MM.1S (cell line): ENCODE data around the gene EXOC3L4.

Experiments
- DNase-seq: peaks from one replicate; pipeline ENCODE4 v3.0.0-alpha.2; 2015
- H2AFZ ChIP-seq: fragments of 300-600 bp; sonication (generic); 2 replicates; pipeline ENCODE4 v1.6.0; 2016; ENCODE audit warnings: antibody characterized with exemption, low read length
- H3F3A ChIP-seq: fragments of 300-600 bp; sonication (generic); 2 replicates; pipeline ENCODE4 v1.6.1; 2016; ENCODE audit warnings: mild to moderate bottlenecking, antibody characterized with exemption, low read length, moderate library complexity, mixed read lengths; ENCODE audit not compliant: insufficient read depth
- H3K27ac ChIP-seq: fragments of 300-600 bp; sonication (generic); 2 replicates; pipeline ENCODE4 v1.5.1; 2016; ENCODE audit warnings: mild to moderate bottlenecking, low read length
- H3K27me3 ChIP-seq: fragments of 300-600 bp; sonication (generic); replicated peaks from 2 replicates; pipeline ENCODE4 v1.6.0; 2016; ENCODE audit warnings: low read length; ENCODE audit not compliant: insufficient read depth
- H3K36me3 ChIP-seq: fragments of 300-600 bp; sonication (generic); replicated peaks from 2 replicates; pipeline ENCODE4 v1.6.1; 2016; ENCODE audit warnings: mild to moderate bottlenecking, low read length, mixed read lengths; ENCODE audit not compliant: insufficient read depth
- H3K4me1 ChIP-seq: fragments of 300-600 bp; sonication (generic); 2 replicates; pipeline ENCODE4 v1.6.1; 2016; ENCODE audit warnings: low read length, mixed read lengths
- H3K4me2 ChIP-seq: fragments of 300-600 bp; sonication (generic); 2 replicates; pipeline ENCODE4 v1.6.0; 2016; ENCODE audit warnings: low read depth, low read length
- H3K4me3 ChIP-seq: fragments of 300-600 bp; sonication (generic); 2 replicates; pipeline ENCODE4 v1.5.1; 2016; ENCODE audit warnings: low read length, mixed read lengths
- H3K79me2 ChIP-seq: fragments of 300-600 bp; sonication (generic); 2 replicates; pipeline ENCODE4 v1.6.1; 2016; ENCODE audit warnings: mixed run types, low read length, mixed read lengths
- H3K9ac ChIP-seq: fragments of 300-600 bp; sonication (generic); 2 replicates; pipeline ENCODE4 v1.6.1; 2016; ENCODE audit warnings: low read length, mixed read lengths
- H3K9me2 ChIP-seq: fragments of 300-600 bp; sonication (generic); replicated peaks from 2 replicates; pipeline ENCODE4 v1.6.1; 2016; ENCODE audit warnings: mild to moderate bottlenecking, low read length, mixed read lengths; ENCODE audit not compliant: insufficient read depth
- H3K9me3 ChIP-seq: fragments of 300-600 bp; sonication (generic); replicated peaks from 2 replicates; pipeline ENCODE4 v1.6.1; 2016; ENCODE audit warnings: mild to moderate bottlenecking, low read length, mixed read lengths; ENCODE audit not compliant: insufficient read depth
- H4K20me1 ChIP-seq: fragments of 300-600 bp; sonication (generic); 2 replicates; pipeline ENCODE4 v1.6.1; 2016; ENCODE audit warnings: mild to moderate bottlenecking, low read length, moderate library complexity, mixed read lengths; ENCODE audit not compliant: insufficient read depth
- CTCF ChIP-seq: fragments of 300-600 bp; sonication (generic); IDR thresholded peaks from 2 replicates; pipeline ENCODE4 v1.5.1; 2016; ENCODE audit warnings: antibody characterized with exemption, low read length, mixed read lengths
- EZH2 ChIP-seq: fragments of 300-600 bp; sonication (generic); optimal IDR thresholded peaks from 2 replicates; pipeline ENCODE3; 2017; ENCODE audit warnings: low read depth, mild to moderate bottlenecking, antibody characterized with exemption, low read length, mixed read lengths
- EZH2phosphoT487 ChIP-seq: fragments of 300-600 bp; sonication (generic); IDR thresholded peaks from 2 replicates; pipeline ENCODE4 v1.6.1; 2018; ENCODE audit warnings: antibody characterized with exemption, low read length

EXOC3L4 gene

GRCh38 chr14:103084021-103084919 is 10.3 kb upstream of the EXOC3L4 start, which contains the start of gene LBHD2:
LBHD2 (plus strand) TSS chr14:103084210; CDS start chr14:103086013, 1,803 bp downstream.
- no peak within 1 kb of the TSS for H3K27ac ChIP-seq
- no peaks in the 10 kb centered on the region for H4K20me1 ChIP-seq
- no peak within 1 kb of the TSS for H3K9ac ChIP-seq
- no peak within 1 kb of the TSS for H3K4me3 ChIP-seq
- no peak for DNase-seq
- H3K4me1 ChIP-seq, result no peaks in the 10 kb centered on the region
- H2AFZ ChIP-seq, result no peak within 1 kb of the TSS
- H3F3A ChIP-seq, result no peaks in the 10 kb centered on the region
- no peaks in the 10 kb centered on the region for H3K79me2 ChIP-seq
- no peaks in the 10 kb centered on the region for H3K9me3 ChIP-seq
- H3K4me2 ChIP-seq, result no peak within 1 kb of the TSS
- no peaks in the 10 kb centered on the region; the same call in 1 of the 2 replicates for H3K27me3 ChIP-seq
- TF ChIP-seq CTCF (no peak), EZH2 (no peak), EZH2phosphoT487 (no peak)
- H3K36me3 ChIP-seq, result no peaks in the 10 kb centered on the region
- H3K9me2 ChIP-seq, result no peaks in the 10 kb centered on the region

- Histone ChIP-seq H3K4me3 (no peak overlapping the region), H3K36me3 (no peaks in the 10 kb centered on the region), H3F3A (no peaks in the 10 kb centered on the region), H3K79me2 (no peaks in the 10 kb centered on the region), H4K20me1 (no peaks in the 10 kb centered on the region), H3K9ac (no peak overlapping the region), H3K27me3 (no peaks in the 10 kb centered on the region; the same call in 1 of the 2 replicates), H3K9me2 (no peaks in the 10 kb centered on the region), H2AFZ (no peak overlapping the region), H3K4me1 (no peaks in the 10 kb centered on the region), H3K27ac (no peak overlapping the region), H3K4me2 (no peak overlapping the region), H3K9me3 (no peaks in the 10 kb centered on the region)
- TF ChIP-seq CTCF (peak; percentile 15; the same call in 1 of the 2 replicates), EZH2 (no peak), EZH2phosphoT487 (no peak)
- DNase-seq, result no peak
Measured at GRCh38 chr14:103085106-103086091, 9.1 kb upstream of the EXOC3L4 start.

GRCh38 chr14:103086771-103087342 is 7.7 kb upstream of the EXOC3L4 start:
- H3K27ac ChIP-seq, result no peak overlapping the region
- H3K9me3 ChIP-seq, result no peaks in the 10 kb centered on the region
- no peak overlapping the region for H3K4me3 ChIP-seq
- no peaks in the 10 kb centered on the region for H3K9me2 ChIP-seq
- no peak overlapping the region for H3K4me2 ChIP-seq
- H3K79me2 ChIP-seq, result no peaks in the 10 kb centered on the region
- no peaks in the 10 kb centered on the region for H3K36me3 ChIP-seq
- no peak overlapping the region for H2AFZ ChIP-seq
- H3F3A ChIP-seq, result no peaks in the 10 kb centered on the region
- no peak for DNase-seq
- TF ChIP-seq CTCF, result no peak
- no peak for TF ChIP-seq EZH2
- TF ChIP-seq EZH2phosphoT487, result no peak
- no peak overlapping the region for H3K9ac ChIP-seq
- no peaks in the 10 kb centered on the region for H3K4me1 ChIP-seq
- no peaks in the 10 kb centered on the region for H3K27me3 ChIP-seq
- H4K20me1 ChIP-seq, result no peaks in the 10 kb centered on the region
